Endothelial cell of umbilical vein (primary cell): ENCODE data around the gene SH3RF3.

ENCODE experiments used
- EZH2 ChIP-seq: IDR thresholded peaks from 2 replicates; pipeline ENCODE4 v1.6.1; 2012; ENCODE audit warnings: borderline replicate concordance, low read depth, mild to moderate bottlenecking, moderate library complexity, low read length, inconsistent platforms; ENCODE audit not compliant: severe bottlenecking
- FOS ChIP-seq: IDR thresholded peaks from 2 replicates; pipeline ENCODE4 v1.6.1; 2011; ENCODE audit warnings: mild to moderate bottlenecking, low read length, moderate library complexity, borderline replicate concordance; ENCODE audit not compliant: insufficient read depth
- GATA2 ChIP-seq: IDR thresholded peaks from 2 replicates; pipeline ENCODE4 v1.7.0; 2011; ENCODE audit warnings: low read depth, mild to moderate bottlenecking, moderate library complexity, mixed read lengths, low read length; ENCODE audit not compliant: insufficient read length, insufficient read depth
- POLR2A ChIP-seq: IDR thresholded peaks from 2 replicates; pipeline ENCODE4 v1.6.1; 2012; ENCODE audit warnings: low read depth, mild to moderate bottlenecking, control low read depth, low read length
- POLR2AphosphoS5 ChIP-seq: IDR thresholded peaks from 2 replicates; pipeline ENCODE4 v1.6.1; 2012; ENCODE audit warnings: low read depth, mild to moderate bottlenecking, control low read depth, low read length, moderate library complexity; ENCODE audit not compliant: insufficient read depth
- TF ChIP-seq, protein P1 (sequence below), 2 donors: IDR thresholded peaks; 1 replicate in 1 of 2; 2 replicates in 1 of 2; pipeline ENCODE4 v1.5.1; 2011; ENCODE audit warnings: low read length in 2 of 2, mild to moderate bottlenecking in 2 of 2, moderate library complexity in 2 of 2, control low read depth in 1 of 2, inconsistent platforms in 1 of 2, low read depth in 1 of 2; ENCODE audit not compliant: insufficient read depth in 1 of 2; ENCODE audit errors: extremely low read depth in 1 of 2
- TF ChIP-seq, protein P2 (sequence below): IDR thresholded peaks from 2 replicates; pipeline ENCODE4 v1.6.1; 2011; ENCODE audit not compliant: insufficient read depth, insufficient read length

DNA sequence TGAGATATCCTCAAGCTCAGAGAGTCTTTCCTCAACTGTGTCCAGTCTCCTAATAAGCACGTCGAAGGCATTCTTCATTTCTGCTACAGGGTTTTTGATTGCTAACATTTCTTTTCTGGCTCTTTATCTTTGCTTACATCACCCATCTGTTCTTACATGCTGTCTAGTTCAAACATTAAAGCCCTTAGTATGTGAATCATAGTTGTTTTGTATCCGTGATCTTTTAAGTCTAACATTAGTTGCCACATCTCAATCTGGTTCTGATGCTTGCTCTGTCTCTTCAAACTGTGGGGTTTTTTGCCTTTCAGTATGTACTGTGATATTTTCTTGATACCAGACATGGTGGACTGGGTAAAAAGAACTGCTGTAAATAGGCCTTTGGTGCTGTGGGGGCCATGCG is 235.2 kb downstream of the SH3RF3 start:
- TF ChIP-seq EZH2 (no peak), POLR2A (no peak), POLR2AphosphoS5 (no peak), FOS (no peak), GATA2 (no peak)
- TF ChIP-seq, protein P1, sequence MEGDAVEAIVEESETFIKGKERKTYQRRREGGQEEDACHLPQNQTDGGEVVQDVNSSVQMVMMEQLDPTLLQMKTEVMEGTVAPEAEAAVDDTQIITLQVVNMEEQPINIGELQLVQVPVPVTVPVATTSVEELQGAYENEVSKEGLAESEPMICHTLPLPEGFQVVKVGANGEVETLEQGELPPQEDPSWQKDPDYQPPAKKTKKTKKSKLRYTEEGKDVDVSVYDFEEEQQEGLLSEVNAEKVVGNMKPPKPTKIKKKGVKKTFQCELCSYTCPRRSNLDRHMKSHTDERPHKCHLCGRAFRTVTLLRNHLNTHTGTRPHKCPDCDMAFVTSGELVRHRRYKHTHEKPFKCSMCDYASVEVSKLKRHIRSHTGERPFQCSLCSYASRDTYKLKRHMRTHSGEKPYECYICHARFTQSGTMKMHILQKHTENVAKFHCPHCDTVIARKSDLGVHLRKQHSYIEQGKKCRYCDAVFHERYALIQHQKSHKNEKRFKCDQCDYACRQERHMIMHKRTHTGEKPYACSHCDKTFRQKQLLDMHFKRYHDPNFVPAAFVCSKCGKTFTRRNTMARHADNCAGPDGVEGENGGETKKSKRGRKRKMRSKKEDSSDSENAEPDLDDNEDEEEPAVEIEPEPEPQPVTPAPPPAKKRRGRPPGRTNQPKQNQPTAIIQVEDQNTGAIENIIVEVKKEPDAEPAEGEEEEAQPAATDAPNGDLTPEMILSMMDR (IDR thresholded peaks at IDR 0.05; ENCODE audit: extremely low read depth in 1 of 2, insufficient read depth in 1 of 2, low read depth in 1 of 2, low read length in 2 of 2) = no peak
- TF ChIP-seq, protein P2, sequence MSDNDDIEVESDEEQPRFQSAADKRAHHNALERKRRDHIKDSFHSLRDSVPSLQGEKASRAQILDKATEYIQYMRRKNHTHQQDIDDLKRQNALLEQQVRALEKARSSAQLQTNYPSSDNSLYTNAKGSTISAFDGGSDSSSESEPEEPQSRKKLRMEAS = no peak
